Stimulated activated CD8-positive, alpha-beta memory T cell treated with anti-CD3 and anti-CD28 coated beads, Interleukin-12 subunit alpha, Interleukin-12 subunit beta, amount 100 ng/mL, for 1 hour (primary cell): ENCODE results near the gene SEPTIN7.

ENCODE experiments used
- DNase-seq: peaks from one replicate; pipeline ENCODE4 v3.0.0-alpha.2; 2020; ENCODE audit warnings: low read depth

The SEPTIN7 gene

DNA sequence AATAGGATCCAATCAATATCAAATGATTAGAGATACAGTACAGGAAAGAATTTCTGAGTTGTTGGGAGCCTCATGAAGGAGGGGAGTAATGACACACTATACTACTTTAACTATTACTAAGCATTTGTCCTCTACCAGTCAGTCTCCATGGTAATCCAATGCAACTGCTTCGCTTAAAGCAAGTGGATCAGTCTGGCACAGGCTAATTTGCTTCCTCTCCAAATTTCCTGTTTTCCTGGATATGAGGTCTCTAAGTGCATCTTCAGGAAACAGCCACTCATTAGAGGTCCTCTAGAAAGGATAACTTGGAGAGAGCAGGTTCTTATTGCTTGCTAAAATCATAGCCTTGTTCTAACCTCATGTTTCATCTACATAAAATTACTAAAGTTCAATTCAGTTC lies 8.4 kb upstream of the SEPTIN7 start:
- DNase-seq = no peak

DNA sequence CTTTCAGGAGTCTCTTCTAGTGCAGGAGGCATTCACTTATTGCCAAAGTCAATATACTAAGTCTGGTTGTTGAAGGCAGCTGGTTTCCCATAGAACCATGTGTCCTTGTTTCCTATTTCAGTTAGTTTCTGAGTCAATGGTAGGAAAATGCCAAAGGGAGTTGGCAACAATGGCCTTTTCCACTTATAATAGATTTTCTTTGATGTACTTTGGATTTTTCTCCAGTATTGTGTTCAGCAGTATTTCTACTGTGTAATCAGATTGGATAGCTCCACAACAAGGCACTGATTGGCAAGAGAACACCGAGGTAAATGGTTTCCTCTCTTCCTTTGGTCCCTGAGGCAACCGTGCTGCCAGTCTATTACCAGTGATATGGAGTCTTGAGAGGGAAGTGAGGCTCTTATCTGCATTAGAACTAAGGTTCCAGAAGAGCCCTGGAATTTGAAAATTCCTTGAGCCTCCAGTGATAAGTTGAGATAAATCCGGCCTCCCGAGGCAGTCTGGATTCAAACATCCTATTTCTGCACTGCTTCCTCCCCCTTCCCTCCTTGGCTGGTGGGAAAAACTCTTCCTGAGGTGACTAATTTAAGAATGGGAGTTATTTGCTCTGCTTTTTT lies 7.9 kb upstream of the SEPTIN7 start:
- no peak for DNase-seq

DNA sequence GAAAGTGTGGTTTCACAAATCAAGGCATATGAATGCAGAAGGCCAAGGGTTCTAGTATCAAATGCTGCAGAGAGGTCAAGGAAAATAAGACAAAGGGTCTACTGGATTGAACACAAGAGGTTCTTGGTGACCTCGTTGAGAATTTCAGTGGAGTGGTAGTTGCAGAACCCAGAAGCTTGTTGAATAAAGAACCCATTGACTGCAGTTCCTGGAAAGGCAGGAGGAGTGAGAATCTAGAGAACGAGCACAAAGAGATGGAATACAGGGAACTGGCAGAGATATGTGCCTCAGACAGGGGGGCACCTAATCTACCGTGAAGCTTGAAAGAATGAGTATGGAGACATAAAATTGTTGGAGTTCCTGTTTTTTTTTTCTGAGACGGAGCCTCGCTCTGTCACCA lies 3.5 kb upstream of the SEPTIN7 start:
- no peak for DNase-seq

DNA sequence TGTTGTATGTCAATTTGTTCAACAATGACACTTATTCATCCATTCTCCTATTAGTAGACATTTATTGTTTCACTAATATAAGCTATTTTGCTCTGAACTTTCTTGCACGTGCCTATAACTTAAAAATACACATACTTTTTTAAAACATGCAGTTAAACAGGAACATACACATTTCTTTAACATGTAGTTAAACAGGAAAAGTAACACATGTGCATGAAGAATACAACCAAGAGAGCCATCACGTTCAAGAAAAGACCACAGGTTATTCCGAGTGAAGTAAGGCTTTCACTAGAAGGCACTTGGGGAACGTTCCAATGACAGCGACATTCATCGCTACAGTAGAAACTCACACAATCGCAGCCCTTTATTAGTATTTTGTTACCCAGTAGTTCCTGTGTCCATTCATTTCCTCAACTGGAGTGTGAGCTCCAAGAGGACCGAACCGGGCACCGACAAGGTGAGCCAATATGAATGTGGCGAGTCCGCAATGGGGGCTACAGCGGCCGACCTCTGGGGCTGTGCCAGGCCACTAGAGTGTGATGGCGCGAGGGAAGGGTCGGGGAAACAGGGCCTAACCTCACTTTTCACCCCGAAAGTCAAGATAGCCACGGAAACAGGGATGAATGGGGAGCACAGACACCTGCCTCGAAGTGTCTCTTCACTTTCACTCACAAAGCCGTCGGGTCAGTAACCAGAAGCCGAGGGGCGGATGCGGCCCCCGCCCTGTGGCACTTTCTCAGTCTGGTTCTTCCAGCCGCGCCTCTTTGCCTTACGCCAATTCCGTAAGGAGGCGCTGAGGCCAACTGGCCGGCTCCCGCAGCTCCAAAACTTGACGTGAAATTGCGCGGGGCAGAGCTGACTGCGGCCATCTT lies 775 bp upstream of the SEPTIN7 start:
- DNase-seq = no peak

DNA sequence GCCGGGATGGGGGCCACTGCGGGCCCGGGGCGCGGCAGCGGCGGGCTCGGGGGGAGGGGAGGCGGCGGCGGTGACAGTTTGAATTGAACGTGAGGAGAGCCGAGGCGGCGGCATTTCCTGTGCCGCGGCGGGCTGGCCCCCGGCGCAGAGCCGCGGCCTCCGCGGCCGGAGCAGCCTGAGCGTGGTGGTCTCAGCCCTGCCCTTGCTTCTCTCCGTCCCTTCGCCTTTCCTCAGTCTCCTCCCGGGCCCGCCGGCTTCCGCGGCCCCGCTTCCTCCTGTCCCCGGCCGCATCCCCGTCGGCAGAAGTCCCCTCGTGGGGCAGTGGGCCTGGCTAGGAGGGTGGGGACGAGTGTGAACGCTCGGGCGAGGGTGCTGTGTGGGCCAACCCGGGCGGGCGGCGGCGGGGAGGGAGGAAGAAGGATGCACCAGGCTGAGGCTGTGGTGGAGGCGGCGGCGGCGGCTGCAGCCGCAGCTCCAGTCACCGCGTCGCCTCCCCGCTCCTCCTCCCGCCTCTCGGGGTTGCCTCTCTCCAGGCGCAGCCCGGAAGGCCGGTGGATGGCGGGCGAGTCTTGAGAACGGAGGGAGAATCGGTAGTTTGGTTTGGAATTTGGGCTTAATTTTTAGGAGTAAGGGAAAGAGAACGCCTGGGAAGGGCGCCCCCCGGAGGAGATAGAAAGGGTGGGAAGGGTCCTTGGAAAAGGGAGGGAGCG lies 690 bp downstream of the SEPTIN7 start:
- DNase-seq = peak; percentile 54

DNA sequence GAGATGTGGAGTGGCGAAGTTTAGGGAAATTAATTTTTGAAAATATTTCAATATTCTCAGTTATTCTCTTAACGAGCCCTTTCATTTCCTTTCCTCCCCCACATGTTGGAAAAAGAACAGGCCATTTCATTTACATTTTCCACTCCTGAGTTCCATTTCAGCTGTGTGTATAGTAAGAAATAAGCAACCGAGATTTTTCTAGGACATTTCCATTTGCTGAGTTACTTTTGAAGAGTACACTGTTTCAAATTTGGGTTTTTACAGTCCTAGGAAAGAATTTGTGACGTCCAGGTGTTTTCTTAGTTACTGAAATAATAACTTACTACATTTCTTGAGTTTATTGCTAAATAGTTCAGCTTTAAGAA lies 1.2 kb downstream of the SEPTIN7 start:
- DNase-seq = no peak

DNA sequence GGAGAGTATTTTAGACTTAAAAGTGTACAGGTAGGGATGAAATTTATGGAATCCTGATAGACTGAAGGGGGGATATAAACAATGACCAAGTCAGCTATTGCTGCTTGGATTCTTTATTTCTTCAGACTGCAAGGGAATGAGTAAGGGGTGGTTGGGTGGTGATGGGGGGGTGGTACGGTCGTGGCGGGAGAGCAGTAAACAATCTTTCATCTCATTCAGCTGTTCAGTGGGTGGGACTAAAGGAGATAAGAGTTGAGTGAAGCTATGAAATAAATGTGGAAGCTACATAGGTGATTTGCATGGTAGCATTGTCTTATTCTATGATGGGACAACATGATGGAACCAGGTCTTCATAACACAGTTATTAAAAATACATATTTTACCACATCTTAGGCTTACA lies 1.8 kb downstream of the SEPTIN7 start:
- DNase-seq = no peak

DNA sequence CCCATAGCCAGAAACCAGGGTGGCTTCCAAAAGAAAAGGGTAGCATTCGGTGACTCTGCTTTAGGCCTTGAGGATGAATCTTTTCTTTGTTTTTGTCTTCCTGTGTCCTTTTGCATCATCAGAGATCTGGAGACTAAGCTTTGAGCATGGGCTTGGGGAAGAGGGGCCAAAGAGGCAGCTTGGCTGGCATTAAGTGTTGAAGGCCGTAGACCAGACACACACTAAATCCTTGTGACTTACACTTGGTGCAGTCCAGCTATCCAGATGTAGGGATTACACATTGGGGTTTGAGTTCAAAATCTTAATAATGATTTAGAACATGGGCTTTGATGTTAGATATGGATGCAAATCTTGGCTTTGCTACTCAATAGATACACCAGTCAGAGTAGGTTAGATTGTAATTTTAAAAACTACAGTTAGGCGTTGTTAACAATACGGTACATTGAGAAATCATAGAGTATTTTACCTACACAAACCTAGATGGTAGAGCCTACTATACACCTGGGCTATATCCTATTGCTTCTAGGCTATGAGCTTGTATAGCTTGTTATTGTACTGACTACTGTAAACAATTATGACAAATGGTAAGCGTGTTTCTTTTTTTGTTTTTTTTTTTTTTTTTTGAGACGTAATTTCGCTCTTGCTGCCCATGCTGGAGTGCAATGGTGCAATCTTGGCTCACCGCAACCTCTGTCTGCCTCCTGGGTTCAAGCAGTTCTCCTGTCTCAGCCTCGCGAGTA lies 3.5 kb downstream of the SEPTIN7 start:
- no peak for DNase-seq

DNA sequence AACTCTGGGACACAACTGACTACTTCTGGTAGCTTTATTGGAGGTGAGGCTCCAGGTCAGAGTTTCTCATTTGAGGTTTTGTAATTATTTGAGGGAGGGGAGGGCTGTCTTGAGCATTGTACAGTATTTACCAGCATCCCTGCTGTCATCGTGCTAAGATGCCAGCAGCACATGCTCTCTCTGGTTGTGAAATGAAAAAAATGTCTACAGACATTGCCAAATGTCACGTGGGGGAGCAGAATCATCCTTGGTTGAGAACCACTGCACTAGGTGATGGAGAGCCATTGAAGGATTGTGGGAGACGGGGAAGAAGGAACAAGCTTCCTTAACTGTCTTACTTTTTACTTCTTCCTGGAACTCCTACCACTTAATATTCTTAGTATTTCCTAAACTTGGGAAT lies 5.0 kb downstream of the SEPTIN7 start:
- DNase-seq = no peak

DNA sequence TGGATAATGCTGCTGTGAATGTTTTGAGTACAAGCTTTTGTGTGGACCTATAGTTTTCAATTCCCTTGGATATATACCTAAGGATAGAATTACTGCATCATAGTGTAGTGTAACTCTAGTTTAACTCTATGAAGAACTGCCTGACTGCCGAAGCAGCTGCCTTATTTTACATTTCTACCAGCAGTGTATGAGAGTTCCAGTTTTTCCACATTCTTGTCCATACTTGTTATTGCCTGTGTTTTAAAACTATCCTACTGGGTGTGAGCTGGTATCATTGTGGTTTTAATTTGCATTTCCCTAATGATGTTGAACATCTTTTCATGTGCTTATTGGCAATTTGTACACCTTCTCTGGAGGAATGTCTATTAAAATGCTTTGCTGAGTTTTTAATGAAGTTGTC lies 15.7 kb downstream of the SEPTIN7 start:
- no peak for DNase-seq

DNA sequence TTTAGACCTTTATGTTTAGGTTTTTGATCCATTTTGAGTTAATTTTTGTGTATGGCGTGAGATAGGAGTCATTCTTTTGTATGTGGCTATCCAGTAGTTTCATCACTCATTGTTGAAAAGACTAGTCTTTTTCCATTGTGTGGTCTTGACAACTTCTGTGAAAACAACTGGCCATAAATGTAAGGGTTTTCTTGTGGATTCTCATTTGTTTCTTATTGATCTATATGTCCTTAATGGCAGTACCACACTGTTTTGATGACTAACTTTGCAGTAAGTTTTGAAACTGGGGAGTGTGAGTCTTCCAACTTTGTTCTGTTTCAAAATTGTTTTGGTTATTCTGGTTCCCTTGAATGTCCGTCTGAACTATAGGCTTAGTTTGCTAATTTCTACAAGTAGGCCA lies 16.3 kb downstream of the SEPTIN7 start:
- DNase-seq = no peak

DNA sequence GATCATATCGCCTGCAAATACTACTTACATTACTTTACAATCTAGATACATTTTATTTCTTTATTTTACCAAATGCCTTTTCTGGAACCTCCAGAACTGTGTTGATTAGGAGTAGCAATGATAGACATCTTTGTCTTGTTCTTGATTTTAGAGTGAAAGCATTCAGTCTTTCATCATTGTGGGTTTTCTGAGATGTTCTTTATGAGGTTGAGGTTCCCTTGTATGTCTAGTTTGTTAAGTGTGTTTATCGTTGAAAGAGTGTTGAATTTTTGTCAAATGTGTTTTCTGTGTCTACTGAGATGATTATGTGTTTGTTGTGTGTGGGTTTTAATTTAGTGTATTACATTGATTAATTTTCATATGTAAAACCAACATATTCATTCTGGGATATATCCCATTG lies 17.1 kb downstream of the SEPTIN7 start:
- no peak for DNase-seq

DNA sequence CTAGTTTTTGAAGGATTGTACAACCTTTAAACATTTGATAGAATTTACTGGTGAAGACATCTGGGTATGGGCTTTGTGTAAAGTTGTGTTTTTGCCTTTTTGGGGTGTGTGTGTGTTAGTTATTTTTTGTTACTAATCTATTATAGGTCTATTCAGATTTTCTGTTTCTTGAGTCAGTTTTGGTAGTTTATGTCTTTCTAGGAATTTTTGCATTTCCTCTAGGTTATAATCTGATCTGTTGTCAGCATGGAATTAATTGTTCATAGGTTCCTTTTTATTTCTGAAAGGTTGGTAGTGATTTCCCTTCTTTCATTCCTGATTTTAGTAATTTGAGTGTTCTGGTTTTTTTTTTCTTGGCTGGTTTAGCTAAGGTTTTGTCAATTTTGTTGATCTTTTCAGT lies 17.7 kb downstream of the SEPTIN7 start:
- DNase-seq = no peak

DNA sequence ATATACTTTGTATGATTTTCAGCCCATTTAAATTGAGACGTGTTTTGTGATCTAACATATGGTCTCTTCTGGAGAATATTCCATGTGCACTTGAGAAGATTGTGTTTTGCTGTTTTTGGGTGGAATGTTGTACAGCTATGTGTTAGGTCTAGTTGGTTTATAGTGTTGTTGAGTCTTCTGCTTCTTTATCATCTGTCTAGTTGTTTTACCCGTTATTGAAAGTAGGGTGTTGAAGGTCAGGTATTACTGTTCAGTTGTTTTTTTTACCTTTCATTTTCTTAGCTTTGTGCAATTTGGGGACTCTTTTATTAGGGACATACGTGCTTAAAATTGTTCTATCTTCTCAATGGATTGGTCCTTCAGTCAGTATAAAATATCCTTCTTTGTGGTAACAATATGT lies 18.5 kb downstream of the SEPTIN7 start:
- no peak for DNase-seq

DNA sequence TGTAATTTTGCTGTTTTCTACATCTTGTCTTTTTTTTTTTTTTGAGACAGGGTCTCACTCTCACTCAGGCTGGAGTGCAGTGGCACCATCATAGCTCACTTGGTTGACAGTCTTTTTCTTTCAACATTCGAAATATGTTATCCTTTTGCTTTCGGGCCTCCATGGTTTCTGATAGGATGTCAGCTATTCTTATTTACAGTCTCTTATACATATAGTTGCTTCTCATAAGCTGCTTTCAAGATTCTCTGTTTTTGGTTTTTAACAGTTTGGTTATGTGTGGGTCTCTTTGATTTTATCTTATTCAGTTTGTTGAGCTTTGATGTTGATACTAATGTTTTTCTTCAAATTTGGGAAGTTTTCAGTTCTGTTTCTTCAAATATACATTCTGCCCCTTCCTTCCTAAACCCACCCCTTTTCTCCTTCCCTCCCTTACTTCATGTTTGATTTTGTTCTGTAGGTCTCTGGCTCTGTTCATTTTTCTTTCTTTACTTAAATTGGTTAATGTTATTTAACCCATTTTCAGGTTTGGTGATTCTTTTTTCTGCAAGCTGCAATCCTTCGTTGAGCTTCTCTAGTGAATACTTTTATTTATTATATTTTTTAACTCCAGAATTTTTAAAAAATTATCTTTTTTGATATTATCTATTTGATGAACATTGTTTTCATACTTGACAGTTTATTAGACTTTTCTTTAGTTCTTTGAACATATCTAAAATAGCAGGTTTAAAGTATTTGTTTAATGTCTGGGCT lies 19.3 kb downstream of the SEPTIN7 start:
- no peak for DNase-seq

DNA sequence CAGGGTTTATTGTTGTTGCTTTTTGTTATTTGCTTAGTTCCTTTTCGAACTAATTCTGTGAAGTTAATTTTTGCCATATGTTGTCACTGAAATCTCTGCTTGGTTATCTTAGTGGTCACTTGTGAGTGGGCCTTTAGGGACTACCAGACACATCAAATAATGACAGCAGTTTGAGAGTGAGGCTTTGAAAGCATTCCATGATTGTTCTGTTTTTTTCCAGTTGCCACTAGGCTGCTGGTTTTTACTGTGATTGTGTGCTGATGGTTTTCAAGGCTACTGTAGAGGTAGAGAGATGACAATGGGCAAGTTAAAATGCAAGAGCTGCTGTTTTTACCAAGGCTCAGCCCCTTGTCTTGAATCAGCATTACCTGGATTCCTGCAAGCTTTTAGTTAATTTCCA lies 20.0 kb downstream of the SEPTIN7 start:
- DNase-seq = no peak

DNA sequence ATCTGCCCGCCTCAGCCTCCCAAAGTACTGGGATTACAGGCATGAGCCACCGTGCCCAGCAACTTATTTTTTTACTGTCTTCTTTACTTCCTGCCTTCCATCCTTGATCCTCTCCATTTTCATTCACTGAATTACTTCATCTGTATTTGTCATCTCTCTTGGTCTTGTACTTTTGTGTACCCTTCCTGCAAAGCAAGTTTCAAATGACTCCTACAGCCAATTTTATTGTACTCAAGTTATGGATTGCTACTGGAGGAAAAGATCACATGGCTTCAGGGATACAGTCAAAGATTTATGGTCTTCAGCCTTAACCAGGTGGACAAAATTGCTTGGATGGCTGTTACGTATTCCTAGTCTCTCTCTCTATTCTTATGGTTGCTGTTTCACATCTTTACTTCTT lies 22.6 kb downstream of the SEPTIN7 start:
- no peak for DNase-seq

DNA sequence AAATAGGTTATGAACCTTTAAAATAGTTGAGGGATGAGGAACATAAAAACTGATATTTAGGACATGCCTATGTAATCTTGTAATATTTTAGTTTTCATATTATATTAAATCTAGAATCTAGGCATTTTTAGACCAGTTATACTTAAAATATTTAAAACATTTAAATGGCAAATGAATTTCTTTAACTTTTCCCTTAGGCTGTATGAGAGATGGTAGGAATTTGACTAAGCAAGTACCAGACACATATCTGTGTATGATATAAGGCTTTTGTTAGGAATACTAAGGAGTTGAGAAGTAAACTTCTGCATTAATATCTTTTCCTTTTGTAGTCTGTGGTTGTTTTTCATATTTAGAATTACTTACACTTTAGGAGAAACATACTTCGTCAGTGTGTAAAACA lies 25.1 kb downstream of the SEPTIN7 start:
- no peak for DNase-seq

DNA sequence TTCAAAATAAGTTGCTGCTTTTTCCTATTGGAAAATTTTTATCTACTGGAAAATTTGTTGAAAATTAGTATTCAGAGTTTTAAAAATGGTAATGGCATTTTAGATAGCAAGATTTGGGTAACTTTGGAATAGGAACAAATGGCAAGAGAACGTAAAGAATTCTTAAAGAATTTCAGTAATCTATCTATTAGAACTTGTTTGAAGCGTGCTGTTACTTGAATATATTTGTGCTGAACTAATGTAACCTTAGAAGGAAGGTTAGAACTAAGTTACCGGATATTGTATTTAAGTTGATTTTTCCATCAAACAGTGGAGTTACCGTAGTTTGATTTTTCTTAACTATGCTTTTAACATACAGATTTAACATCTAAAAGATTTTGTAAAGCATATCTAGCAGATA lies 25.9 kb downstream of the SEPTIN7 start:
- DNase-seq = no peak

DNA sequence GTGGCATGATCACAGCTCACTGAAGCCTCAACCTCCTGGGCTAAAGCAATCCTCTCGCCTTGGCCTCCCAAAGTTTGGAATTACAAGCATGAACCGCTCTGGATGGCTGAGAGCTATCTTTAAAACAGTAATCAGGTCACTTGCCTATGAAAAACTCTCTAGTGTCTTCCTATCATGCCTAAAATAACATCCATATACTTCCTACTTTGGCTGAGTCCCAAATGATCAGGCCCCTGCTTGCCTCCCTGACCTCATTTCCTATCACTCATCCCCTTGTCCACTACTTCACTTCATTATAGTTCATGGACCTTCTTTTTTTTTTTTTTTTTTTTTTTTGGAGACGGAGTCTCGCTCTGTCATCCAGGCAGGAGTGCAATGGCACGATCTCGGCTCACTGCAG lies 28.0 kb downstream of the SEPTIN7 start:
- DNase-seq = no peak

DNA sequence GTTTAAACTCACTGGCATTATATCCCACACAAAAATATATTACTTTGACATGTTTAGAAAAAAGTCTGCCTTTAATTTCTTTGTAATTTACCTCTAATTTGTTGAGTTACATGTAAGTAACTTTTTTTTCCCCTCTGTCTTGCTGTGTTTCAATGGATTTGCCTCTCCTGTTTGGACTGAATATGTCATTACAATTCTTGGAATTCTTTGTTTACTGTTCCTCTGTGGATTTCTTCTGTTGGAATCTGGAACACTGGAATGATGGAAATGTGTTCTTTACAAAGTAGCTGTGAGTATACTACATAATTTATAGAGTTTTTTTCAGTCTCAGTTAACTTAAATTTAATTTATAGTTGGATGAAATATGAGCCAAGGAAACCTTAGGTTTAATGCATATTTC lies 30.4 kb downstream of the SEPTIN7 start:
- DNase-seq = no peak
